Vagina (tissue), 2 donors: ENCODE measurements around the gene FARP2.

ENCODE experiments used
- POLR2A ChIP-seq, 2 donors: fragments of 450-650 bp; IDR thresholded peaks; one replicate each; pipeline ENCODE4 v1.6.1; 2017; ENCODE audit warnings: antibody characterized with exemption in 2 of 2, mild to moderate bottlenecking in 2 of 2, moderate library complexity in 2 of 2
- TF ChIP-seq, protein P1 (sequence below), 3 experiments: fragments of 450-650 bp in 2 of 3; fragments of 200-600 bp in 1 of 3; sonication (generic) in 1 of 3; IDR thresholded peaks; one replicate each; pipeline ENCODE4 v1.5.1; 2017 to 2019; ENCODE audit warnings: antibody characterized with exemption in 3 of 3, mild to moderate bottlenecking in 2 of 3, moderate library complexity in 2 of 3

- TF ChIP-seq, protein P1, sequence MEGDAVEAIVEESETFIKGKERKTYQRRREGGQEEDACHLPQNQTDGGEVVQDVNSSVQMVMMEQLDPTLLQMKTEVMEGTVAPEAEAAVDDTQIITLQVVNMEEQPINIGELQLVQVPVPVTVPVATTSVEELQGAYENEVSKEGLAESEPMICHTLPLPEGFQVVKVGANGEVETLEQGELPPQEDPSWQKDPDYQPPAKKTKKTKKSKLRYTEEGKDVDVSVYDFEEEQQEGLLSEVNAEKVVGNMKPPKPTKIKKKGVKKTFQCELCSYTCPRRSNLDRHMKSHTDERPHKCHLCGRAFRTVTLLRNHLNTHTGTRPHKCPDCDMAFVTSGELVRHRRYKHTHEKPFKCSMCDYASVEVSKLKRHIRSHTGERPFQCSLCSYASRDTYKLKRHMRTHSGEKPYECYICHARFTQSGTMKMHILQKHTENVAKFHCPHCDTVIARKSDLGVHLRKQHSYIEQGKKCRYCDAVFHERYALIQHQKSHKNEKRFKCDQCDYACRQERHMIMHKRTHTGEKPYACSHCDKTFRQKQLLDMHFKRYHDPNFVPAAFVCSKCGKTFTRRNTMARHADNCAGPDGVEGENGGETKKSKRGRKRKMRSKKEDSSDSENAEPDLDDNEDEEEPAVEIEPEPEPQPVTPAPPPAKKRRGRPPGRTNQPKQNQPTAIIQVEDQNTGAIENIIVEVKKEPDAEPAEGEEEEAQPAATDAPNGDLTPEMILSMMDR (IDR thresholded peaks at IDR 0.05), result no peak
- no peak for TF ChIP-seq POLR2A (IDR thresholded peaks at IDR 0.05)
Observed at GRCh38 chr2:241379481-241380480, 23.7 kb downstream of the FARP2 start.
